ENCODE measurements around the gene PLGRKT. TPM values are rescaled to one million over a fixed set of nuclear protein-coding genes. Genes with fewer than 3 reads are reported as not detected.
"Not testable (repeated sequence)": the region's sequence is repeated elsewhere in the genome, so short reads cannot be mapped to it uniquely, and the experiment has no call there.

The PLGRKT gene
- total RNA-seq, 2 donors from 2014 or later = 50.9 to 86.3 TPM

- peak; percentile 14 for ATAC-seq
Measured at GRCh38 chr9:5438301-5439162, 807 bp upstream of the PLGRKT start.

GRCh38 chr9:5436441-5436840 is 1.3 kb downstream of the PLGRKT start:
- ATAC-seq (peak; percentile 71), DNase-seq (peak in 1 of 2 donors; percentile 68)
- intact Hi-C loops (cut with DNase I, micrococcal nuclease) = no loop called here

More at GRCh38 chr9:5438301-5439162, 807 bp upstream of the PLGRKT start:
- DNase-seq = peak; percentile 39
- intact Hi-C loops (cut with DNase I, micrococcal nuclease) = no loop called here

- intact Hi-C loops (cut with DNase I, micrococcal nuclease) = no loop called here
- DNase-seq = peak; percentile 34 to 63
- ATAC-seq = peak; percentile 12
Measured at GRCh38 chr9:5435912-5436311, 1.8 kb downstream of the PLGRKT start.

GRCh38 chr9:5433841-5434810 is 3.6 kb downstream of the PLGRKT start:
- ATAC-seq; DNase-seq; intact Hi-C loops (cut with DNase I, micrococcal nuclease): not testable (repeated sequence)

DNA sequence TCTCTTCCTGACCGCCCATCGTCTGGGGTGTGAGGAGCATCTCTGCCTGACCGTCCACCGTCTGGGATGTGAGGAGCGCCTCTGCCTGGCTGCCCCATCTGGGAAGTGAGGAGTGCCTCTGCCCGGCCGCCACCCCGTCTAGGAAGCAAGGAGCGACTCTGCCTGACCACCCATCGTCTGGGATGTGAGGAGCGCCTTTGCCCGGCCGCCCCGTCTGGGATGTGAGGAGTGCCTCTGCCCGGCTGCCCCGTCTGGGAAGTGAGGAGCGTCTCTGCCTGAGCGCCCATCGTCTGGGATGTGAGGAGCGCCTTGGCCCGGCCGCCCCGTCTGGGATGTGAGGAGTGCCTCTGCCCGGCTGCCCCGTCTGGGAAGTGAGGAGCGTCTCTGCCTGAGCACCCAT is 4.4 kb downstream of the PLGRKT start:
- DNase-seq; ATAC-seq; intact Hi-C loops (cut with DNase I, micrococcal nuclease): not testable (repeated sequence)

DNA sequence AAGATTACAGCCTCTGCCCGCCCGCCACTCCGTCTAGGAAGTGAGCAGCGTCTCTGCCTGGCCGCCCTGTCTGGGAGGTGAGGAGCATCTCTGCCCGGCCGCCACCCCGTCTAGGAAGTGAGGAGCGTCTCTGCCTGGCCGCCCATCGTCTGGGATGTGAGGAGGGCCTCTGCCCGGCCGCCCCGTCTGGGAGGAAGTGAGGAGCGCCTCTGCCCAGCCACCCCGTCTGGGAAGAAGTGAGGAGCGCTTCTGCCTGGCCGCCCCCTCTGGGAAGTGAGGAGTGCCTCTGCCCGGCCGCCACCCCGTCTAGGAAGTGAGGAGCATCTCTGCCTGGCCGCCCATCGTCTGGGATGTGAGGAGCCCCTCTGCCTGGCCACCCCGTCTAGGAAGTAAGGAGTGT is 4.8 kb downstream of the PLGRKT start:
- DNase-seq; intact Hi-C loops (cut with DNase I, micrococcal nuclease); ATAC-seq: not testable (repeated sequence)

DNA sequence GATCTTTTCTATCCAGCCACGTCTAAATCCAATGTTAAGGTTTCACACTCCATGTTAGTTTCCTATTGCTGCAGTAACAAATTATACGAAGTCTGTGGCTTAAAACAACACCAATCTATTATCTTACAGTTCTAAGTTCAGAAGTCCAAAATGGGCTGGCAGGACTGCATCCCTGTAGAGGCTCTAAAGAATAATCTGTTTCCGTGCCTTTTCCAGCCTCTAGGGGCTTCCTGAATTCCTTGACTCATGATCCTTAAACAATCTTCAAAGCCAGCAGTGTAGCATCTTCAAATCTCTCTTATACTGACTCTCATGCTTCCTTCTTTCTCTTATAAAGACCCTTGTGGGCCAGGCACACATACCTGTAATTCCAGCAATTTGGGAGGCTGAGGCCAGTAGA is 6.8 kb downstream of the PLGRKT start:
- intact Hi-C loops (cut with DNase I, micrococcal nuclease) = no loop called here
- ATAC-seq (no peak), DNase-seq (no peak)

GRCh38 chr9:5429873-5430564 is 7.7 kb downstream of the PLGRKT start:
- intact Hi-C loops (cut with DNase I, micrococcal nuclease) = no loop called here
- no peak for ATAC-seq
- DNase-seq = no peak

- DNase-seq (no peak), ATAC-seq (peak; percentile 20)
- intact Hi-C loops (cut with DNase I, micrococcal nuclease) = no loop called here
Measured at GRCh38 chr9:5428794-5429528, 8.8 kb downstream of the PLGRKT start.

DNA sequence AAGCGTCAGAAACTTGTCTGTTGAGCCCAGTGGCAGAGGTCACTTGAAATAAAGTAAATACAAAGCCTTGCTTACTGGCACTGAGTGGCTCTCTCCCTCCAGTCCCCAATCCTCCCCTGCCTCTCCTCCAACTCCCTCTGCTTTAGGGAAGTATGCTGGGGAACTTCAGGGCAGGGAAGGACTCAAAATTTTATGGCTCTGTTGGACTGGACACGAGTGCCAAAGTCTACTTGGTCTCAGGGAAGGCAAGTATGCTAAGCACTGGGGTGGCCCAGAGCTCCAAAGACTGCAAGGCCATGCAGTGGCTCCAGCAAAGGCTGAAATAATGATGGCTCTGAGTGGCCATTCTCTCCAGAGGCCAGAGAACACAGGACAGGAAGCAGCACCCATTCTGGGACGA is 9.6 kb downstream of the PLGRKT start:
- ATAC-seq (peak; percentile 81), DNase-seq (no peak)
- intact Hi-C loops (cut with DNase I, micrococcal nuclease) = no loop called here

DNA sequence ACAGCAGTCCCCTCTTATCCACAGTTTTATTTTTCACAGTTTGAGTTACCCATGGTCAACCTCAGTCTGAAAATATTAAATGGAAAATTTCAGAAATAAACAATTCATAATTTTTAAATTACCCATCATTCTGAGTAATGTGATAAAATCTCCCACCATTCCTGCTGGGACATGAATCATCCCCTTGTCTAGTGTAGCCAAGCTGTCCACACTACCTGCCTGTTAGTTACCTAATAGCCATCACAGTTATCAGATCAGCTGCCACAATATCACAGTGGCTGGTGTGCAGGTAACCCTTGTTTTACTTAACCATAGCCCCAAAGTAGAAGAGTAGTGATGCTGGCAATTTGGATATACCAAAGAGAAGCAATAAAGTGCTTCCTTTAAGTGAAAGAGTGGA is 10.7 kb downstream of the PLGRKT start:
- ATAC-seq (no peak), DNase-seq (no peak)
- intact Hi-C loops (cut with DNase I, micrococcal nuclease) = no loop called here

- intact Hi-C loops (cut with DNase I, micrococcal nuclease) = no loop called here
- ATAC-seq = peak; percentile 61
- no peak for DNase-seq
Measured at GRCh38 chr9:5425006-5425628, 12.6 kb downstream of the PLGRKT start.

DNA sequence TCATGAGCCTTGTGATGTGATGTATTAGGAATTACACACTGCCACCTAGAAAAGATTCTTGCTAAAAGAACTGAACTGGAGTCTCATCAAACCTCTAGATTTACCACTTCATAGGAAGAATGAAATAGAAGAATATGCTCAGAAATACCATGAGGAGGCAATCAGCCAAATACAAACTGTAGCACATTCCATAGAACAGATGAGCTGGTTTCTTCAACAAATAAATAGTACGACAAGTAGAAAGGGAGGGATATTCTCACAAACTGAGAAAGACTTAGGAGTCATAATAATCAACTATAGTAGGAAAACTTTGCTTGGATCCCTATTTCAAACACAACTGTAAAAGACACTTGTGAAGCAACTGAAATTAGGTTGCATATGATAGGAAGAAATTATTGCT is 15.4 kb downstream of the PLGRKT start:
- ATAC-seq (no peak), DNase-seq (no peak)
- intact Hi-C loops (cut with DNase I, micrococcal nuclease) = no loop called here

DNA sequence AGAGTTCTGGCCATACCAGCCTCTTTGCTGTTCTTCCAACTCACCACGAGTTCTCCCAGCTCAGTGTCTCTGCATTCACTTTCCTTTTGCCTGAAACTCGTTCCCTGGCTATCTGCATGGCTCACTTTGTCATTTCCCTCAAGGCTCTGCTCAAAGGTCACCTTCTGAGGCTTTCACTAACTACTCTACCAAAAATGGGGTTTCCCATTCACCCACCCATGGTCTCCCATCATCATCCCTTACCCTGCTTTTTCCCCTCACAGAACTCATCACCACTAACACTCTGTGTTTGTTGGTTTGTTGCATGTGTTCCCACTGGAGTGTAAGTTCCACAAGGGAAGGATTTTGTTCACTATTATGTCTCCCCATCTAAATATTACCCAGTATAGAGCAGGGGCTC is 16.6 kb downstream of the PLGRKT start:
- DNase-seq = no peak
- ATAC-seq = no peak
- intact Hi-C loops (cut with DNase I, micrococcal nuclease) = no loop called here

- intact Hi-C loops (cut with DNase I, micrococcal nuclease) = no loop called here
- DNase-seq (no peak), ATAC-seq (no peak)
Measured at GRCh38 chr9:5419987-5420386, 17.7 kb downstream of the PLGRKT start.

- no peak for DNase-seq
- intact Hi-C loops (cut with DNase I, micrococcal nuclease) = no loop called here
- ATAC-seq = no peak
Measured at GRCh38 chr9:5418481-5418880, 19.2 kb downstream of the PLGRKT start.

- DNase-seq (no peak), ATAC-seq (no peak)
- intact Hi-C loops (cut with DNase I, micrococcal nuclease) = no loop called here
Measured at GRCh38 chr9:5416953-5417352, 20.8 kb downstream of the PLGRKT start.

DNA sequence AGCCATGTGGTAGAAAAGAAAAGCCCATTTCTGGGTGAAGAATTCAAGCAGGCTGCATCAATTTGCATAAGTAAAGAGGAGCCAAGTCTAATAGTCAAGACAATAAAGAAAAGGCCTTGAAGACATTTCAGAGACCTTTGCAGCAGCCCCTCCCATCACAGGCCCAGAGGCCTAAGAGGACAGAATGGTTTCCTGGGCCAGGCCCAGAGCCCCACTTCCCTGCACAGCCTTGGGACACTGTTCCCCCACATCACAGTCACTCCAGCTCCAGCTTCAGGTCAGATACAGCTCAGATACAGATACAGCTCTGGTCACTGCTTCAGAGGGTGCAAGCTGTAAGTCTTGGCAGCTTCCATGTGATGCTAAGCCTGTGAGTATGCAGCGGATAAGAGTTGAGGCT is 29.1 kb downstream of the PLGRKT start:
- ATAC-seq = no peak
- intact Hi-C loops (cut with DNase I, micrococcal nuclease) = no loop called here
- no peak for DNase-seq

All from left colon (tissue), 2 donors.